ENCODE data around the gene ADGRA1. TPM values are rescaled to one million over a fixed set of nuclear protein-coding genes. Genes with fewer than 3 reads are reported as not detected.

The ADGRA1 gene
- total and polyA plus RNA-seq, 2 of the 13 experiments (the other 11 are each of a cell fraction or from before 2014, with no cell fraction given), result not detected

DNA sequence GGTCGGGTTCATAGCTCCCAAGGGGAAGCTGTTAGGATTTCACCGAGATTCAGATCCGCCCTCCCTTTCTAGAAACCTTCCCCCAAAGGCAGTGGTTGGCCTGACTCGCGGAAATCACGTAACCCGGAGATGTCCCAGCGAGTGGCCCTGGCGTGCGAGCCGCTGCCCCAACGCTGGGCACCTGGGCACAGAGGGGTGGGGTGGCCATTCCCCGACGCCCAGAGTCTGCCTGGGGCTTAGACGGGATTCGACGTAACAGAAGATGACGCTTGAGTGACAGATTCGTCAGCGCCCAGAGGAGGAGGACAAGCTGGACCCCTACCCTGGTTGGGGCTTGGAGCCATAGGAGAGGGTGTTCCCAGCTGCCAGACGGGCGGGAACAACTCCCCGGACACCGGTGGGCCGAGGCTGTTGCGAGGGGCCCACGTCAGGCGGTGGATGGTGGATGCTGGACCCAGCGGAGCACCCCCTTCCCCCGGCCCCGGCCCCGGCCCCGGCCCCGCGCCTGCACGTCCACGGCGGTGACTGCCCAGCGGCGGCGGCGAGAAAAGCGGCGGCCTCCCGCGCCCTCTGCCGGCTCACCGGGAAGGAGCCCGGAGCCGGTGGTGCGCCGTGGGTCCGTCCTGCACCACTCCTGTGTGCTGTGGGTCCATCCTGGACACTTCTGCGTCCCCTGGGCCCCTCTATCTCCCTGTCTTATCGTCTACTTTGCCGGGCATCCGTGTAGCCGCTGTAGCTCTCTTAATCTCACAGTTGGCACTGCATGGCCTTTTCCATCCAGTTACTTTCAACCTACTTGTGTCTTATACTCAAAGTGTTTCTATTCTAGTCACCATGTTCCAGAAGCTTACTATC is 36.9 kb downstream of the ADGRA1 start:
- peaks cover 6% of the 10 kb centered on the region; the same call in 1 of the 2 replicates for H4K20me1 ChIP-seq (ENCODE audit: insufficient read depth, low read length)
- no peaks in the 10 kb centered on the region for H3K79me2 ChIP-seq (ENCODE audit: insufficient read depth, low read length)
- H2AFZ ChIP-seq (ENCODE audit: low read length), result no peak overlapping the region
- no peak for FAIRE-seq
- H3K9me3 ChIP-seq (ENCODE audit: low read length), result no peaks in the 10 kb centered on the region
- intact Hi-C loops (cut with micrococcal nuclease; ENCODE audit: unreplicated experiment) (loop anchor here (5.0 kb wide), 1 partner anchor 187 kb away; no protein-coding TSS in a partner anchor), in situ Hi-C loops (cut with HindIII; ENCODE audit: extremely low pct_ligation_motif_present, low pct_unique_long_range_greater_than_20kb) (loop anchor here (10.0 kb wide), 1 partner anchor 180 kb away; the partner anchor contains the start of gene CFAP46)
- H3K4me1 ChIP-seq (ENCODE audit: insufficient read depth, low read length), result no peaks in the 10 kb centered on the region
- H3K27me3 ChIP-seq (ENCODE audit: control insufficient read depth in 1 of 2, insufficient read depth in 2 of 2, low read length in 2 of 2), result peaks cover 8 to 26% of the 10 kb centered on the region in 2 experiments; a peak in 4 of 5 replicates
- no peak overlapping the region for H3K4me2 ChIP-seq (ENCODE audit: low read depth, low read length)
- H3K9ac ChIP-seq (ENCODE audit: insufficient read depth, low read depth, low read length), result no peak overlapping the region
- WGBS (ENCODE audit: low lambda C conversion rate), result 14% methylated on average over 25 of the region's 58 CpGs
- ATAC-seq, result peak; percentile 68
- no peaks in the 10 kb centered on the region for H3K36me3 ChIP-seq (replicated peaks in 1 of 2; ENCODE audit: control insufficient read depth in 1 of 2, insufficient read depth in 2 of 2, low read length in 2 of 2)
- BruUV-seq (replicated peaks), result no TSS peak
- ChIA-PET POLR2A (no interaction called here), CTCF (ENCODE audit: low intra/inter-chr PET ratio, low total read pairs) (interaction anchor here (1.5 to 2.5 kb wide), 2 partner anchors 184 to 220 kb away, joined by 7 to 24 read pairs; partner anchors contain the start of gene CFAP46)
- no peak overlapping the region for H3K27ac ChIP-seq (ENCODE audit: extremely low read length, insufficient read depth, low read length)
- no peak for DNase-seq (ENCODE audit: low spot score)
- H3K4me3 ChIP-seq (replicated peaks in 1 of 3; ENCODE audit: insufficient read depth in 1 of 3, low read depth in 2 of 3, low read length in 3 of 3), result no peak overlapping the region
- TF ChIP-seq, protein P1, sequence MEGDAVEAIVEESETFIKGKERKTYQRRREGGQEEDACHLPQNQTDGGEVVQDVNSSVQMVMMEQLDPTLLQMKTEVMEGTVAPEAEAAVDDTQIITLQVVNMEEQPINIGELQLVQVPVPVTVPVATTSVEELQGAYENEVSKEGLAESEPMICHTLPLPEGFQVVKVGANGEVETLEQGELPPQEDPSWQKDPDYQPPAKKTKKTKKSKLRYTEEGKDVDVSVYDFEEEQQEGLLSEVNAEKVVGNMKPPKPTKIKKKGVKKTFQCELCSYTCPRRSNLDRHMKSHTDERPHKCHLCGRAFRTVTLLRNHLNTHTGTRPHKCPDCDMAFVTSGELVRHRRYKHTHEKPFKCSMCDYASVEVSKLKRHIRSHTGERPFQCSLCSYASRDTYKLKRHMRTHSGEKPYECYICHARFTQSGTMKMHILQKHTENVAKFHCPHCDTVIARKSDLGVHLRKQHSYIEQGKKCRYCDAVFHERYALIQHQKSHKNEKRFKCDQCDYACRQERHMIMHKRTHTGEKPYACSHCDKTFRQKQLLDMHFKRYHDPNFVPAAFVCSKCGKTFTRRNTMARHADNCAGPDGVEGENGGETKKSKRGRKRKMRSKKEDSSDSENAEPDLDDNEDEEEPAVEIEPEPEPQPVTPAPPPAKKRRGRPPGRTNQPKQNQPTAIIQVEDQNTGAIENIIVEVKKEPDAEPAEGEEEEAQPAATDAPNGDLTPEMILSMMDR (CRISPR knock-in tag; IDR thresholded peaks at IDR 0.05), result peak; percentile 72
- no peak for TF ChIP-seq SMAD9 (CRISPR knock-in tag; IDR thresholded peaks at IDR 0.05)
- no peak for TF ChIP-seq ZBTB20 (CRISPR knock-in tag; IDR thresholded peaks at IDR 0.05; ENCODE audit: borderline replicate concordance, low read depth)
- peak; percentile 72 for TF ChIP-seq STAG1 (CRISPR knock-in tag; IDR thresholded peaks at IDR 0.05)
- TF ChIP-seq GABPB1 (CRISPR knock-in tag; IDR thresholded peaks at IDR 0.05), result peak; percentile 18; the same call in 1 of the 2 replicates

Measured in HepG2 (cell line).